Type B pancreatic cell (in vitro differentiated cells): ENCODE measurements around the gene GCLM. TPM values are rescaled to one million over a fixed set of nuclear protein-coding genes. Genes with fewer than 3 reads are reported as not detected.

ENCODE experiments used
- DNase-seq: peaks from one replicate; pipeline ENCODE4 v3.0.0; 2021; ENCODE audit warnings: mixed read lengths; ENCODE audit not compliant: unreplicated experiment; ENCODE audit errors: extremely low spot score
- H3K27ac Mint-ChIP-seq: 2 replicates; pipeline ENCODE4 v1.8.0; 2021; ENCODE audit warnings: mild to moderate bottlenecking, mixed read lengths
- H3K27me3 Mint-ChIP-seq: 2 replicates; pipeline ENCODE4 v1.8.0; 2021; ENCODE audit warnings: mixed read lengths
- H3K36me3 Mint-ChIP-seq: 2 replicates; pipeline ENCODE4 v1.8.0; 2021; ENCODE audit warnings: mixed read lengths
- H3K4me1 Mint-ChIP-seq: one replicate; pipeline ENCODE4 v1.8.0; 2021; ENCODE audit warnings: mixed read lengths; ENCODE audit not compliant: unreplicated experiment
- H3K4me3 Mint-ChIP-seq: 2 replicates; pipeline ENCODE4 v1.8.0; 2021; ENCODE audit warnings: mild to moderate bottlenecking, mixed read lengths
- H3K9me3 Mint-ChIP-seq: 2 replicates; pipeline ENCODE4 v1.8.0; 2021; ENCODE audit warnings: mixed read lengths
- CTCF ChIP-seq: fragments of 200-600 bp; sonication (generic); conservative IDR thresholded peaks from 2 replicates; pipeline ENCODE4 v1.5.0; 2021; ENCODE audit warnings: antibody characterized with exemption, mild to moderate bottlenecking
- total RNA-seq: library from RNA; stranded (reverse); gene quantifications from 2 replicates; pipeline ENCODE4 v1.2.1, GENCODE V29; 2021; ENCODE audit warnings: low replicate concordance

GCLM gene
- total RNA-seq, 1 donor from 2014 or later = 16.6 TPM

GRCh38 chr1:93848350-93848883 is 60.8 kb downstream of the GCLM start:
- Mint-ChIP-seq H3K4me3 (peak overlapping the region; percentile 97), H3K36me3 (peaks cover 4% of the 10 kb centered on the region), H3K27me3 (peaks cover 8% of the 10 kb centered on the region), H3K4me1 (peaks cover 27% of the 10 kb centered on the region), H3K9me3 (peaks cover 5% of the 10 kb centered on the region), H3K27ac (peak overlapping the region; percentile 97)
- DNase-seq = no peak
- TF ChIP-seq CTCF = no peak

- peak; percentile 77 for DNase-seq
- peak overlapping the region; percentile 97 for H3K27ac Mint-ChIP-seq
- H3K9me3 Mint-ChIP-seq = peaks cover 5% of the 10 kb centered on the region
- no peak for TF ChIP-seq CTCF
- peak overlapping the region; percentile 97 for H3K4me3 Mint-ChIP-seq
- peaks cover 4% of the 10 kb centered on the region for H3K36me3 Mint-ChIP-seq
- peaks cover 8% of the 10 kb centered on the region for H3K27me3 Mint-ChIP-seq
- peaks cover 27% of the 10 kb centered on the region for H3K4me1 Mint-ChIP-seq
Measured at GRCh38 chr1:93847811-93848288, 61.4 kb downstream of the GCLM start.

- TF ChIP-seq CTCF = peak; percentile 28
- peaks cover 9% of the 10 kb centered on the region for H3K36me3 Mint-ChIP-seq
- H3K4me1 Mint-ChIP-seq = peaks cover 33% of the 10 kb centered on the region
Measured at GRCh38 chr1:93846992-93847810, 62.0 kb downstream of the GCLM start.

GRCh38 chr1:93846206-93846991 is 62.8 kb downstream of the GCLM start:
- TF ChIP-seq CTCF = peak; percentile 62
- H3K27ac Mint-ChIP-seq = peak overlapping the region; percentile 95
- H3K4me1 Mint-ChIP-seq = peaks cover 33% of the 10 kb centered on the region
- peaks cover 8% of the 10 kb centered on the region for H3K27me3 Mint-ChIP-seq
- peak; percentile 88 for DNase-seq
- peaks cover 12% of the 10 kb centered on the region for H3K36me3 Mint-ChIP-seq
- H3K4me3 Mint-ChIP-seq = peak overlapping the region; percentile 89
- H3K9me3 Mint-ChIP-seq = peaks cover 5% of the 10 kb centered on the region

More at GRCh38 chr1:93846992-93847810, 62.0 kb downstream of the GCLM start:
- peaks cover 8% of the 10 kb centered on the region for H3K27me3 Mint-ChIP-seq
- H3K4me3 Mint-ChIP-seq = peak overlapping the region; percentile 97
- DNase-seq = peak; percentile 91
- peak overlapping the region; percentile 97 for H3K27ac Mint-ChIP-seq
- peaks cover 5% of the 10 kb centered on the region for H3K9me3 Mint-ChIP-seq

- Mint-ChIP-seq H3K9me3 (peaks cover 5% of the 10 kb centered on the region), H3K36me3 (peaks cover 12% of the 10 kb centered on the region), H3K27me3 (peaks cover 8% of the 10 kb centered on the region), H3K27ac (peak overlapping the region; percentile 95), H3K4me1 (peaks cover 33% of the 10 kb centered on the region), H3K4me3 (peak overlapping the region; percentile 89)
- no peak for TF ChIP-seq CTCF
- DNase-seq = no peak
Measured at GRCh38 chr1:93845538-93846205, 63.6 kb downstream of the GCLM start.
